ENCODE measurements around the gene HCFC1. TPM values are rescaled to one million over a fixed set of nuclear protein-coding genes. Genes with fewer than 3 reads are reported as not detected.

Gene HCFC1
- polyA plus RNA-seq, 4 donors: 41.5 to 44.3 (median 41.9) TPM

DNA sequence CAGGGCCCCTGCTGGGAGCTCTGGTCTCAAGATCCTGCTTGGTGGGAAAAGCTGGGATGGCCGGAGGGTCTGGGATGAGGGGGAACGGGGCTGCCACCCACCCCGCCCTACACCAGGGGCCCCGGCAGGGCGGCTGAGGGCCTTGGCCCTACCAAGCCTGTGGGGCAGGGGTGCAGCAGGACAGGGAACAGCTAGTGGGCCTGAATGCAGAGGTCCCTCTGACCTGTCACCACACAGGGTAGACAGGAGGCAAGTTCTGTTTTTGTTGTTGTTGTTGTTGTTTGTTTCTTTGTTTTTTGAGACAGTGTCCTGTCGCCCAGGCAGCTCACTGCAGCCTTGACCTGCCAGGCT is 26.8 kb downstream of the HCFC1 start:
- DNase-seq (ENCODE audit: low read depth in 4 of 4, low spot score in 3 of 4): no peak

DNA sequence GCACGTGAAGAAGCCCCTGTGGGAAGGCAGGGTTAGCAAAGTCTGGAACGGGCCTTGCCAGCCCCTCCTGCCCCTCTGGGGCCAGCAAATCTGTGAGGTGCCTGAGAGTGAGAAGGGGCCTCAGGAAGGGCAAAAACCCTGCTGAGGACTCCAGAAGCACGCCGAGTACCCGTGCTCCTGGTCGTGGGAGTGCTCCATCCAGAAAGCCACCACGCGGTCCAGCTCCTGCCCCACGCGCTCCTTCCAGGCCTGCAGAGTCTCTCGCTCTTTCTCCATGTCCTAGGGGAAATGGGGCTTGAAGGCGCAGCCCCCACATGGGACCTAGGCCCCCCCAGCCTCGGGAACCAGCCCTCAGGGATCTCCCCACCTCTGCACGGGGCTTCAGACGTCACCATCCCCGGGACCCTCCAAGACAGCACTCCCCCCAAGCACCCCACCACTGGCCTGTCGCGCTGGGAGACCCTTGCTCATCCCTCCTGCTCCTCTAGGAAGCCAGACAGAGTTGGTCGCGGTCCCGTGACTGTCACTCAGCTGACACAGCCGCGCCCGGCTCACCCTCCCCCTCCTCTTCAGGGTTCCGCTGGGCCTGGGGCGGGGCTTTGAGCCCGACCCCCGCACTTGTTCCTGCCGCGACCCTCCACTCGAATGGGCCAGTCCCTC is 27.3 kb downstream of the HCFC1 start, which contains the start of gene RENBP:
RENBP (minus strand) TSS at position 504 of the 660 bp plus-strand sequence; CDS start at position 471, 33 bp downstream.
- no peak for DNase-seq (ENCODE audit: low read depth in 4 of 4, low spot score in 3 of 4)

- no peak for DNase-seq (ENCODE audit: low read depth in 4 of 4, low spot score in 3 of 4)
These were observed 30.0 kb downstream of the HCFC1 start for GRCh38 chrX:153941336-153942252.

GRCh38 chrX:153939573-153939972 is 32.0 kb downstream of the HCFC1 start:
- DNase-seq (ENCODE audit: low read depth in 4 of 4, low spot score in 3 of 4): no peak

DNA sequence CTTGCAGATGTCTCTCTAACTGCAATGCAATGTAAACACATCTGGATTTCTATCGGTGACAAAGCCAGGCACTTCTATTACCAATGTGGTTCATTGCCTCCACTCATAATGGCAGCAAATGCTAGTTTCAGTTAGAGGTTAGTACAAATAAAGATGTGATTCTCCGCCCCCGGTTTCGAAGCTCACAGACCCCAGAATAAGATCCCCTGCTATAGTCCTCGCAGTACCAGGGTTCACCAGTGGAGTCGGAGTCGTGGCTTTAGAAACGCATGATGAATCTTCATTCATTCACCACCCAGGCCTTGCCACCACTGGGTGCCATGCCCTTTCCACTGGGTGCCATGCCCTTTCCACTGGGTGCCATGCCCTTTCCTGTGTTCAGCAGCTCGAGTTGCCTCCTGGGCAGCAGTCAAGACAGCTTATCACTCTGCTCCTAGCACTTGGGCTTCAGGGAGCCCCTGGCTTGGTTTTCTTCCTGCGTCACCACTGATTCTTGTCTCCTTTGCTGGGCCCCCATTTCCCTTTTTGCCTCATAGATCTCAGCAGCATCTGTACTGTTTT is 33.3 kb downstream of the HCFC1 start:
- no peak for DNase-seq (ENCODE audit: low read depth in 4 of 4, low spot score in 3 of 4)

GRCh38 chrX:153937056-153937455 is 34.6 kb downstream of the HCFC1 start:
- no peak for DNase-seq (ENCODE audit: low read depth in 4 of 4, low spot score in 3 of 4)

GRCh38 chrX:153935326-153935851 is 36.2 kb downstream of the HCFC1 start:
- DNase-seq (ENCODE audit: low read depth in 4 of 4, low spot score in 3 of 4): no peak

GRCh38 chrX:153934762-153935325 is 36.8 kb downstream of the HCFC1 start, which contains the start of gene NAA10:
TSS of gene NAA10 (minus strand) at chrX:153935037. CDS start at chrX:153934904, 133 bp downstream.
- no peak for DNase-seq (ENCODE audit: low read depth in 4 of 4, low spot score in 3 of 4)

GRCh38 chrX:153934148-153934761 is 37.4 kb downstream of the HCFC1 start:
- no peak for DNase-seq (ENCODE audit: low read depth in 4 of 4, low spot score in 3 of 4)

DNA sequence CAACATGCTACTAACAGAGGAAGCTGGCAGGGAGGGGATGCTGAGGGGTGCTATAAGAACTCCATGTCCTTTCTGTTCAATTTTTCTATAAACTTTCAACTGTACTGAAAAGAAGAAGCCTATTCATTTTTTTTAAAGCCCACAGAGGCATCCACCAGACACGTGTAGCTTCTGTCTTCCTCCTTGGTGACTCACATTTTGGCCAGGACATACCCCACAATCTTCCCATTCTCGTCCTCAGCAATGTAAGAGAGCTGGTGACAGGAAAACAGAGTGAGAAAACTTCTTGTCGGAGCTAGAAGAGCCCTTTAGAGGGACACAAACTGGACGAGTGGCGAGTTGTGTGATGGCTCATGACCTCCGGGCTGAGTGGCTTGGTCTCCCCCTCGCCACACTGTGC is 37.9 kb downstream of the HCFC1 start:
- DNase-seq (ENCODE audit: low read depth in 4 of 4, low spot score in 3 of 4): no peak

GRCh38 chrX:153932220-153932915 is 39.2 kb downstream of the HCFC1 start:
- DNase-seq (ENCODE audit: low read depth in 4 of 4, low spot score in 3 of 4): no peak

DNA sequence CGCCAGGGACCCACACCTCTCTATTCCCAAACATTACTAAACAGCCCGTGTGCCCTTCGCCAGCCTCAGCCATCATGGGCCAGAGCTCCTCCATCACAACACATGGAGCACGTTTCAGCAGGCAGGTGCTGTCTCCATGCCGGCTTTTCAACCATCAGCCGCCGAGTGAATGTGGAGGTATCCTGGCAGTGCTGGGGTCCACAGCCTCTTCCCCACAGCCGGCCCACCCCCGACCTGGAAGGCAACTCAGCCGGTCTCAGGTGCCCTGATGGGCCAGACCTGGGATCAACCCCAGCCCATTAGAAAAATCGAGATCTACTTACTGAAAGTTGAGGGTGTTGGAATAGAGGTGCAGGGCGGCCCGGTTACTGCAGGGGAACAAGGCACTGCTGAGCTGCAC is 39.9 kb downstream of the HCFC1 start:
- DNase-seq (ENCODE audit: low read depth in 4 of 4, low spot score in 3 of 4): no peak

- DNase-seq (ENCODE audit: low read depth in 4 of 4, low spot score in 3 of 4): no peak
These were observed 40.5 kb downstream of the HCFC1 start for GRCh38 chrX:153931151-153931550.

- DNase-seq (ENCODE audit: low read depth in 4 of 4, low spot score in 3 of 4): no peak
These were observed 41.4 kb downstream of the HCFC1 start for GRCh38 chrX:153930011-153930910.

GRCh38 chrX:153929576-153929975 is 42.0 kb downstream of the HCFC1 start:
- DNase-seq (ENCODE audit: low read depth in 4 of 4, low spot score in 3 of 4): no peak

- no peak for DNase-seq (ENCODE audit: low read depth in 4 of 4, low spot score in 3 of 4)
These were observed 42.8 kb downstream of the HCFC1 start for GRCh38 chrX:153928846-153929245.

- DNase-seq (ENCODE audit: low read depth in 4 of 4, low spot score in 3 of 4): peak; percentile 74 to 89 (median 85)
These were observed 43.5 kb downstream of the HCFC1 start for GRCh38 chrX:153927922-153928760.

DNA sequence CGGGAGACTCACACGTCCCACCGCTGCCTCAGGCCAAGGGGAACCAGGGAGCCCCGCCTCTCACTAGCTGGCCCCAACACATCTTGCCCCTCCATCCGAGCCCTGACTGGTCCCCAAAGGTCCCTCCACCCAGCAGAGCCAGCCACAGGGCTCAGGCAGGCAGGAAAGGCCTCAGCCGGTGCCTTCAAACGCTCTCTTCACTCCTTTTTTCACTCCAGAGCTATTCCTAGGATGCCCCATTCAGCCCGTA is 44.0 kb downstream of the HCFC1 start:
- no peak for DNase-seq (ENCODE audit: low read depth in 4 of 4, low spot score in 3 of 4)
